Measurements from ENCODE around the gene NELFE. TPM values are rescaled to one million over a fixed set of nuclear protein-coding genes. Genes with fewer than 3 reads are reported as not detected.

The NELFE gene
- total RNA-seq, 1 experiment from 2014 or later = 68.3 TPM

GRCh38 chr6:31979238-31979898 is 20.6 kb upstream of the NELFE start:
- H3K27me3 ChIP-seq (ENCODE audit: insufficient read depth, low read length) = no peaks in the 10 kb centered on the region
- no peaks in the 10 kb centered on the region for H4K20me1 ChIP-seq (ENCODE audit: insufficient read depth)
- H3K79me2 ChIP-seq (ENCODE audit: insufficient read depth, low read length) = no peaks in the 10 kb centered on the region
- BruUV-seq (replicated peaks) = no TSS peak
- intact Hi-C loops (cut with micrococcal nuclease) = no loop called here
- DNase-seq (ENCODE audit: low read depth, low spot score) (no peak), ATAC-seq (no peak)
- TF ChIP-seq MAX (IDR thresholded peaks at IDR 0.05) (no peak), EZH2 (IDR thresholded peaks at IDR 0.05) (no peak)
- H3K9me2 ChIP-seq (ENCODE audit: insufficient read depth) = no peaks in the 10 kb centered on the region
- CTCF ChIA-PET = no interaction called here
- no peak overlapping the region for H3K27ac ChIP-seq (ENCODE audit: low read depth, low read length)
- H3K36me3 ChIP-seq (ENCODE audit: control insufficient read depth in 1 of 2, insufficient read depth in 2 of 2, low read length in 2 of 2) = no peaks in the 10 kb centered on the region
- H3K9me3 ChIP-seq (ENCODE audit: control insufficient read depth in 1 of 2, insufficient read depth in 1 of 2, low read depth in 1 of 2, low read length in 2 of 2) = no peaks in the 10 kb centered on the region
- H3K4me1 ChIP-seq (ENCODE audit: control insufficient read depth in 1 of 2, insufficient read depth in 2 of 2, low read length in 2 of 2) = no peaks in the 10 kb centered on the region
- H3K4me2 ChIP-seq (ENCODE audit: low read length) = no peak overlapping the region
- RAD21 ChIA-PET (ENCODE audit: low non-redundant PET in 1 of 2, low total read pairs in 2 of 2, uncharacterized antibody in 2 of 2, unreplicated experiment in 2 of 2) = no interaction called here
- H2AFZ ChIP-seq (ENCODE audit: low read depth, low read length, poor library complexity, severe bottlenecking) = no peak overlapping the region
- H3K9ac ChIP-seq (ENCODE audit: low read length) = no peak overlapping the region
- no peak overlapping the region for H3K4me3 ChIP-seq (replicated peaks in 1 of 2; ENCODE audit: low read depth in 1 of 2, low read length in 2 of 2)
- POLR2A ChIA-PET = no interaction called here

- no peak overlapping the region for H3K9ac ChIP-seq (ENCODE audit: low read length)
- RAD21 ChIA-PET (ENCODE audit: low non-redundant PET in 1 of 2, low total read pairs in 2 of 2, uncharacterized antibody in 2 of 2, unreplicated experiment in 2 of 2) = no interaction called here
- H3K9me2 ChIP-seq (ENCODE audit: insufficient read depth) = no peaks in the 10 kb centered on the region
- CTCF ChIA-PET = no interaction called here
- DNase-seq (ENCODE audit: low read depth, low spot score) (no peak), ATAC-seq (no peak)
- no peaks in the 10 kb centered on the region for H3K4me1 ChIP-seq (ENCODE audit: control insufficient read depth in 1 of 2, insufficient read depth in 2 of 2, low read length in 2 of 2)
- POLR2A ChIA-PET = no interaction called here
- H2AFZ ChIP-seq (ENCODE audit: low read depth, low read length, poor library complexity, severe bottlenecking) = no peak overlapping the region
- peaks cover 5% of the 10 kb centered on the region for H3K79me2 ChIP-seq (ENCODE audit: insufficient read depth, low read length)
- no TSS peak for BruUV-seq (replicated peaks)
- H3K27me3 ChIP-seq (ENCODE audit: insufficient read depth, low read length) = no peaks in the 10 kb centered on the region
- no peaks in the 10 kb centered on the region for H3K36me3 ChIP-seq (ENCODE audit: control insufficient read depth in 1 of 2, insufficient read depth in 2 of 2, low read length in 2 of 2)
- H3K9me3 ChIP-seq (ENCODE audit: control insufficient read depth in 1 of 2, insufficient read depth in 1 of 2, low read depth in 1 of 2, low read length in 2 of 2) = no peaks in the 10 kb centered on the region
- H3K27ac ChIP-seq (ENCODE audit: low read depth, low read length) = no peak overlapping the region
- TF ChIP-seq JUND (IDR thresholded peaks at IDR 0.05) (no peak), SP1 (IDR thresholded peaks at IDR 0.05; ENCODE audit: low read depth) (no peak), EZH2 (IDR thresholded peaks at IDR 0.05) (no peak), FOSL1 (IDR thresholded peaks at IDR 0.05; ENCODE audit: low read depth) (no peak)
- no peak overlapping the region for H3K4me2 ChIP-seq (ENCODE audit: low read length)
- intact Hi-C loops (cut with micrococcal nuclease) = no loop called here
- H4K20me1 ChIP-seq (ENCODE audit: insufficient read depth) = no peaks in the 10 kb centered on the region
- no peak overlapping the region for H3K4me3 ChIP-seq (replicated peaks in 1 of 2; ENCODE audit: low read depth in 1 of 2, low read length in 2 of 2)
Measured at GRCh38 chr6:31978831-31979230, 20.1 kb upstream of the NELFE start.
